ENCODE data around the gene UAP1L1. TPM values are rescaled to one million over a fixed set of nuclear protein-coding genes. Genes with fewer than 3 reads are reported as not detected.

The UAP1L1 gene
- total RNA-seq, 1 donor from 2014 or later = 2.1 TPM

- H3K4me3 ChIP-seq (ENCODE audit: low read depth, low read length) = no peak overlapping the region
- TF ChIP-seq CTCF (conservative IDR thresholded peaks at IDR 0.05; ENCODE audit: low read depth, low read length) = no peak
- no peak for DNase-seq (ENCODE audit: low read depth)
Measured at GRCh38 chr9:137042751-137043727, 34.3 kb upstream of the UAP1L1 start.

GRCh38 chr9:137044037-137044436 is 33.3 kb upstream of the UAP1L1 start:
- no peak for TF ChIP-seq CTCF (conservative IDR thresholded peaks at IDR 0.05; ENCODE audit: low read depth, low read length)
- peak overlapping the region; percentile 71 for H3K4me3 ChIP-seq (ENCODE audit: low read depth, low read length)
- no peak for DNase-seq (ENCODE audit: low read depth)

- no peak for TF ChIP-seq CTCF (conservative IDR thresholded peaks at IDR 0.05; ENCODE audit: low read depth, low read length)
- H3K4me3 ChIP-seq (ENCODE audit: low read depth, low read length) = peak overlapping the region; percentile 71
- no peak for DNase-seq (ENCODE audit: low read depth)
Measured at GRCh38 chr9:137044502-137045177, 32.7 kb upstream of the UAP1L1 start.

GRCh38 chr9:137045294-137046087 is 31.8 kb upstream of the UAP1L1 start:
- no peak for DNase-seq (ENCODE audit: low read depth)
- peak overlapping the region; percentile 71 for H3K4me3 ChIP-seq (ENCODE audit: low read depth, low read length)
- TF ChIP-seq CTCF (conservative IDR thresholded peaks at IDR 0.05; ENCODE audit: low read depth, low read length) = no peak

GRCh38 chr9:137046088-137046787 is 31.1 kb upstream of the UAP1L1 start, which contains the start of gene NPDC1:
TSS of gene NPDC1 (minus strand) at chr9:137046177. CDS start at chr9:137045989, 188 bp downstream.
- H3K4me3 ChIP-seq (ENCODE audit: low read depth, low read length) = peak within 1 kb of the TSS; percentile 71
- TF ChIP-seq CTCF (conservative IDR thresholded peaks at IDR 0.05; ENCODE audit: low read depth, low read length) = peak; percentile 82
- no peak for DNase-seq (ENCODE audit: low read depth)
